Esophagus squamous epithelium (tissue), 4 donors: Measurements from ENCODE around the gene SAE1.

Experiments used
- POLR2A ChIP-seq, 4 donors: fragments of 450-650 bp; IDR thresholded peaks; one replicate each; pipeline ENCODE4 v1.6.1; 2017; ENCODE audit warnings: antibody characterized with exemption in 4 of 4, mild to moderate bottlenecking in 4 of 4, moderate library complexity in 3 of 4
- TF ChIP-seq, protein P1 (sequence below), 6 experiments: fragments of 450-650 bp in 4 of 6; fragments of 200-600 bp in 2 of 6; sonication (generic) in 2 of 6; IDR thresholded peaks; one replicate each; pipeline ENCODE4 v1.5.1; 2016 to 2019; ENCODE audit warnings: antibody characterized with exemption in 6 of 6, mild to moderate bottlenecking in 4 of 6, moderate library complexity in 4 of 6

GRCh38 chr19:47156861-47157430, 26.3 kb downstream of the SAE1 start:
- no peak for TF ChIP-seq POLR2A (IDR thresholded peaks at IDR 0.05)
- TF ChIP-seq, protein P1, sequence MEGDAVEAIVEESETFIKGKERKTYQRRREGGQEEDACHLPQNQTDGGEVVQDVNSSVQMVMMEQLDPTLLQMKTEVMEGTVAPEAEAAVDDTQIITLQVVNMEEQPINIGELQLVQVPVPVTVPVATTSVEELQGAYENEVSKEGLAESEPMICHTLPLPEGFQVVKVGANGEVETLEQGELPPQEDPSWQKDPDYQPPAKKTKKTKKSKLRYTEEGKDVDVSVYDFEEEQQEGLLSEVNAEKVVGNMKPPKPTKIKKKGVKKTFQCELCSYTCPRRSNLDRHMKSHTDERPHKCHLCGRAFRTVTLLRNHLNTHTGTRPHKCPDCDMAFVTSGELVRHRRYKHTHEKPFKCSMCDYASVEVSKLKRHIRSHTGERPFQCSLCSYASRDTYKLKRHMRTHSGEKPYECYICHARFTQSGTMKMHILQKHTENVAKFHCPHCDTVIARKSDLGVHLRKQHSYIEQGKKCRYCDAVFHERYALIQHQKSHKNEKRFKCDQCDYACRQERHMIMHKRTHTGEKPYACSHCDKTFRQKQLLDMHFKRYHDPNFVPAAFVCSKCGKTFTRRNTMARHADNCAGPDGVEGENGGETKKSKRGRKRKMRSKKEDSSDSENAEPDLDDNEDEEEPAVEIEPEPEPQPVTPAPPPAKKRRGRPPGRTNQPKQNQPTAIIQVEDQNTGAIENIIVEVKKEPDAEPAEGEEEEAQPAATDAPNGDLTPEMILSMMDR (IDR thresholded peaks at IDR 0.05), result no peak
